ENCODE data around the gene SPOPL.

DNA sequence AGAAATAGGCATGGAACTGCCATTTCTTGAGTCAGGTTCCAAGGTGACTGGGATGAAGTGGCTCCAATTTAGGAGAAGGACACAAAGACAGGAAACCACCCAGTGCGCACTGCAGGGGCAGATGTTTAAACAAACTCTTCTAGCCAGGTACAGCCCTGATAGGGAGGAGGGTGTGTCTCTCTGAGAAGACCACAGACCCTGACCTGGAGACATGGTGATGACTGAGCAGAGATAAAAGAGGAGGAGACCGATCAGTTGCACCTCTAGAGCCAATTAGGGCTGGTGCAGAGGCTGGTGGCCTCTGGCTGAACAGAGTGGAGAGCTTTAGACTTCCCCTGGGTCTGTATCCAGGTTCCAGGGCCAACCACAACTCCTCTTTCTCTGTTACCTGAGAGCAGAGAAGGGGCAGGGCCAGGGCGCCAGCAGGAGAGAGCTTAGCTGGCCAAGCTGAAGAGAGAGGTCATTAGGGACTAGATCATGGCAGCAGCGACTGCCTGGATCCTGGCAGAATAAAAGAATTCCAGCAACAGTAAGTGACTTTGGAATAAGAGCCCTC is 5.4 kb upstream of the SPOPL start:
- no peak for TF ChIP-seq TAF1 (IDR thresholded peaks at IDR 0.05; ENCODE audit: low read depth)
- TF ChIP-seq, protein P1, sequence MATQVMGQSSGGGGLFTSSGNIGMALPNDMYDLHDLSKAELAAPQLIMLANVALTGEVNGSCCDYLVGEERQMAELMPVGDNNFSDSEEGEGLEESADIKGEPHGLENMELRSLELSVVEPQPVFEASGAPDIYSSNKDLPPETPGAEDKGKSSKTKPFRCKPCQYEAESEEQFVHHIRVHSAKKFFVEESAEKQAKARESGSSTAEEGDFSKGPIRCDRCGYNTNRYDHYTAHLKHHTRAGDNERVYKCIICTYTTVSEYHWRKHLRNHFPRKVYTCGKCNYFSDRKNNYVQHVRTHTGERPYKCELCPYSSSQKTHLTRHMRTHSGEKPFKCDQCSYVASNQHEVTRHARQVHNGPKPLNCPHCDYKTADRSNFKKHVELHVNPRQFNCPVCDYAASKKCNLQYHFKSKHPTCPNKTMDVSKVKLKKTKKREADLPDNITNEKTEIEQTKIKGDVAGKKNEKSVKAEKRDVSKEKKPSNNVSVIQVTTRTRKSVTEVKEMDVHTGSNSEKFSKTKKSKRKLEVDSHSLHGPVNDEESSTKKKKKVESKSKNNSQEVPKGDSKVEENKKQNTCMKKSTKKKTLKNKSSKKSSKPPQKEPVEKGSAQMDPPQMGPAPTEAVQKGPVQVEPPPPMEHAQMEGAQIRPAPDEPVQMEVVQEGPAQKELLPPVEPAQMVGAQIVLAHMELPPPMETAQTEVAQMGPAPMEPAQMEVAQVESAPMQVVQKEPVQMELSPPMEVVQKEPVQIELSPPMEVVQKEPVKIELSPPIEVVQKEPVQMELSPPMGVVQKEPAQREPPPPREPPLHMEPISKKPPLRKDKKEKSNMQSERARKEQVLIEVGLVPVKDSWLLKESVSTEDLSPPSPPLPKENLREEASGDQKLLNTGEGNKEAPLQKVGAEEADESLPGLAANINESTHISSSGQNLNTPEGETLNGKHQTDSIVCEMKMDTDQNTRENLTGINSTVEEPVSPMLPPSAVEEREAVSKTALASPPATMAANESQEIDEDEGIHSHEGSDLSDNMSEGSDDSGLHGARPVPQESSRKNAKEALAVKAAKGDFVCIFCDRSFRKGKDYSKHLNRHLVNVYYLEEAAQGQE (IDR thresholded peaks at IDR 0.05; ENCODE audit: low read depth) = no peak
- TF ChIP-seq YY1 (IDR thresholded peaks at IDR 0.05; ENCODE audit: low read depth) = no peak
- no peak for TF ChIP-seq NFIC (IDR thresholded peaks at IDR 0.05)
